SJSA1 (cell line): ENCODE results near the gene NECTIN2. TPM values are rescaled to one million over a fixed set of nuclear protein-coding genes. Genes with fewer than 3 reads are reported as not detected.

Source experiments
- DNase-seq, 2 experiments: peaks; one replicate each; pipeline ENCODE4 v3.0.0-alpha.2; 2015 to 2020; ENCODE audit warnings: low spot score in 2 of 2, low read depth in 1 of 2
- H3K27ac ChIP-seq: fragments of 250-450 bp; sonication (Bioruptor Pico); 2 replicates; pipeline ENCODE4 v1.5.1; 2020; ENCODE audit warnings: mild to moderate bottlenecking, moderate library complexity
- H3K27me3 ChIP-seq: fragments of 250-450 bp; sonication (Bioruptor Pico); replicated peaks from 2 replicates; pipeline ENCODE4 v1.5.1; 2020; ENCODE audit warnings: mild to moderate bottlenecking, moderate library complexity
- H3K36me3 ChIP-seq: fragments of 250-450 bp; sonication (Bioruptor Pico); 2 replicates; pipeline ENCODE4 v1.5.1; 2020; ENCODE audit warnings: mild to moderate bottlenecking
- H3K4me1 ChIP-seq: fragments of 250-450 bp; sonication (Bioruptor Pico); replicated peaks from 2 replicates; pipeline ENCODE4 v1.6.1; 2021; ENCODE audit warnings: mild to moderate bottlenecking
- H3K4me3 ChIP-seq: fragments of 250-450 bp; sonication (Bioruptor Pico); 2 replicates; pipeline ENCODE4 v1.5.1; 2020; ENCODE audit warnings: mild to moderate bottlenecking
- H3K9me3 ChIP-seq: fragments of 250-450 bp; sonication (Bioruptor Pico); replicated peaks from 2 replicates; pipeline ENCODE4 v1.5.1; 2020; ENCODE audit warnings: mild to moderate bottlenecking
- total RNA-seq: library from RNA; depleted of rRNA; stranded (reverse); fragments of >200 nt; shearing (Covaris generic); gene quantifications from 2 replicates; pipeline ENCODE4 v1.2.3, GENCODE V29; 2014; rRNA removed

Gene NECTIN2
- 246 and 273 TPM in 2 replicates for total RNA-seq

DNA sequence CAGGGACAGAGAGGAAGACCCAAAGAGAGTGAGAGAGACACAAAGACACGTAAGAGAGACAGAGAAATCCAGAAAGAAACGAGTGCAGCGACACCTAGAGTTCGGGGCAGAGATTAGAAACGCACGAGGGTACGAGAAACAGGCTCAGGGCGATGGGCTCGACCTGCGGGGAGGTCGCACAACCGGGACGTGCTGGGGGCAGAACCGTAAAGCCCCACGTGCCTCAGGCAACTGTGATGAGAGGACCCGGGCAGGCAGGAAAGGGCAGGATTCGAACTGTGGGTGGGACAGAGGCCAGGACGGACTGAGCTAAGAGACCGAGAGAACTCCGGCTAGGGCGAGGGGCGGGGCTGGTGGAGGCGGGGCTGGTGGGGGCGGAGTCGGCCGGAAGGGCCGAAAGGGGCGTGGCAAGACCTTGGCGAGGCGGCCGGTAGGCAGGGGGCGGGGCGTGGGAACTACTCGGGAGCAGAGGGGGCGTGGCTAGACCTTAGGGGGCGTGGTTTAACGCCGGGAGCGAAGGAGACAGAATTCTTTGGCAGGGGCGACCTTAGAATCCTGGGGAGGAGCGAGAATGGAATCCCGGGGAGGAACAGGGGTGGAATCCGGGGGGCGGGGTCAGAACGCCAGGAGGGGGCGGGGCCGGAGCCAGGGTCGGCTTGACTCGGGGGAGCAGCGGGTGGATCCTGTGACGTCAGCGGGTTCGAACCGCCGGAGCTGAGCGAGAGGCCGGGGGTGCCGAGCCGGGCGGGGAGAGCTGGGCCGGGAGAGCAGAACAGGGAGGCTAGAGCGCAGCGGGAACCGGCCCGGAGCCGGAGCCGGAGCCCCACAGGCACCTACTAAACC lies at the start of gene NECTIN2:
NECTIN2 (plus strand) TSS at position 686 of the 843 bp plus-strand sequence. CDS start 229 bp downstream, outside the sequence.
- Histone ChIP-seq H3K36me3 (peaks cover 44% of the 10 kb centered on the region), H3K27ac (peak within 1 kb of the TSS; percentile 99), H3K4me1 (peaks cover 46% of the 10 kb centered on the region), H3K4me3 (peak within 1 kb of the TSS; percentile 99), H3K27me3 (no peaks in the 10 kb centered on the region), H3K9me3 (no peaks in the 10 kb centered on the region)
- DNase-seq, result peak; percentile 98 to 100

DNA sequence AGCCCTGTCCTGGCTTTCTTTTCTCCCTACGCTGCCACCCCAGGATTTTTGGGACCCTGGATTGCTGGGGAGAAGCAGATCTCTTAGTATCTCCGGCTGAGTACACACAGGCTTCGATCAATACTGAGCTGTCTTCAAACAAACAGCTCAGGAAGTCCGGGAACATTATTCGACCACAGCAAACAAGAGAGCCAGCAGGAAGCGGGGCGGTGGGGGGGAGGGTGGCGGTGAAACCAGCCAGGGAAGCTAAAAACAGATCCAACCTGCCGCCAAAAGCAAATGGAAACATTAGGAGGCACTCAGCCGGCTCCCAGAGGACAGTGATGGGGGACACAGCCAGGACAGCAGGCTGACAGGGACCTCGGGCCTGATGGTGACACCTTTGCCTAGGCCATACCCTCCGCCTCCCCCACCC lies 49.4 kb upstream of the NECTIN2 start:
- H3K4me1 ChIP-seq, result peaks cover 34% of the 10 kb centered on the region
- H3K4me3 ChIP-seq, result no peak overlapping the region
- no peaks in the 10 kb centered on the region for H3K9me3 ChIP-seq
- no peaks in the 10 kb centered on the region for H3K27me3 ChIP-seq
- no peak overlapping the region; the same call in 1 of the 2 replicates for H3K27ac ChIP-seq
- H3K36me3 ChIP-seq, result no peaks in the 10 kb centered on the region
- DNase-seq, result no peak

DNA sequence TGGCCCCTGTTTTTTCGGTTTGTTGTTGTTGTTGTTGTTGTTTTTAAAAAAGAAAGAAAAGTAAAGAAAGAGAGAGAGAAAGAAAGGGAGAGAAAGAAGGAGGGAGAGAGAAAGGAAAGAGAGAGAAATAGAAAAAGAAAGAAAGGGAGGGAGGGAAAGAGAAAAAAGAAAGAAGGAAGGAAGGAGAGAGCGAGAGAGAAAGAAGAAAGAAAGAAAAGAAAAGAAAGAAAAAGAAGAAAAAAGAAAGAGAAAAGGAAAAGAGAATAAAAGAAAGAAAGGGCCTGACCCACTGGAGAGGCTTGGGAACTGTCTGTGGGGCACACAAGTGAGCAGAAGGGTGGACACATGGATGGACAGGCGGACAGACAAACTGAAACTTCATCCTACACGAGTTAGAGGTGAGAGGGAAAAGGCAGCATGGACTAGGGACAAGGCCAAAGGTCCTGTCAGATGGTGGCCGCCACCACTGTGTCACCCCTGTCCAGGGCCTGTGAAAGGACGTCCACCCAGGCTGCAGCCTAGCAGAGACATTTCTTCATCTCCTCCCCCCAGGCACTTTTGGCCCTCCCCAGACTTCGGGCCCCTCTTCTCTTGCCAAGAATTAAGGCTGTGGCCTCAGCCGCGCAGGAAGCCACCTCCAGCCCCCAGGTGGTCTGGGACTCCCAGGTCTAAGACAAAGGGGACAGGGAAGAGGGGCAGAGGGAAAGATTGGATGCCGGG lies 46.3 kb upstream of the NECTIN2 start:
- H3K4me3 ChIP-seq, result no peak overlapping the region
- H3K4me1 ChIP-seq, result peaks cover 34% of the 10 kb centered on the region
- H3K36me3 ChIP-seq, result no peaks in the 10 kb centered on the region
- no peaks in the 10 kb centered on the region for H3K27me3 ChIP-seq
- no peaks in the 10 kb centered on the region for H3K9me3 ChIP-seq
- H3K27ac ChIP-seq, result peak overlapping the region; percentile 27; the same call in 1 of the 2 replicates
- no peak for DNase-seq

DNA sequence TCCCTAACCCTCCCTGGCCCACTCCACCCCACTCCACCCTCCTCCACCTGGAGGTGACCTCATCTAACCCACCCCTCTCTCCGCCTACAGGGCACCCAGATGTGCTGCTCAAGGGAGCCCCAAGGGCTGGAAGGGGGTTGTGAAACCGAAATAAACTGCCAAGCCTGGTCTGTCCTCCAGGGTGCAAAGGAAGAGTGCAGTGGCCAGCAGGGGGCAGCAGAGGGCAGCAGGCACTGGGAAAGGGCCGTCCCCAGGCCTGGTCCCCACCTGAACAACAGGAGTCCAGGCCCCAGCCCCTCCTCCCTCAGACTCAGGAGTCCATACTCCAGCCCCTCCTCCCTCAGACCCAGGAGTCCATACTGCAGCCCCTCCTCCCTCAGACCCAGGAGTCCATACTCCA lies 45.6 kb upstream of the NECTIN2 start:
- H3K9me3 ChIP-seq, result no peaks in the 10 kb centered on the region
- peaks cover 34% of the 10 kb centered on the region for H3K4me1 ChIP-seq
- no peak overlapping the region for H3K4me3 ChIP-seq
- DNase-seq, result peak; percentile 71 to 89
- H3K27me3 ChIP-seq, result no peaks in the 10 kb centered on the region
- H3K27ac ChIP-seq, result no peak overlapping the region
- no peaks in the 10 kb centered on the region for H3K36me3 ChIP-seq

DNA sequence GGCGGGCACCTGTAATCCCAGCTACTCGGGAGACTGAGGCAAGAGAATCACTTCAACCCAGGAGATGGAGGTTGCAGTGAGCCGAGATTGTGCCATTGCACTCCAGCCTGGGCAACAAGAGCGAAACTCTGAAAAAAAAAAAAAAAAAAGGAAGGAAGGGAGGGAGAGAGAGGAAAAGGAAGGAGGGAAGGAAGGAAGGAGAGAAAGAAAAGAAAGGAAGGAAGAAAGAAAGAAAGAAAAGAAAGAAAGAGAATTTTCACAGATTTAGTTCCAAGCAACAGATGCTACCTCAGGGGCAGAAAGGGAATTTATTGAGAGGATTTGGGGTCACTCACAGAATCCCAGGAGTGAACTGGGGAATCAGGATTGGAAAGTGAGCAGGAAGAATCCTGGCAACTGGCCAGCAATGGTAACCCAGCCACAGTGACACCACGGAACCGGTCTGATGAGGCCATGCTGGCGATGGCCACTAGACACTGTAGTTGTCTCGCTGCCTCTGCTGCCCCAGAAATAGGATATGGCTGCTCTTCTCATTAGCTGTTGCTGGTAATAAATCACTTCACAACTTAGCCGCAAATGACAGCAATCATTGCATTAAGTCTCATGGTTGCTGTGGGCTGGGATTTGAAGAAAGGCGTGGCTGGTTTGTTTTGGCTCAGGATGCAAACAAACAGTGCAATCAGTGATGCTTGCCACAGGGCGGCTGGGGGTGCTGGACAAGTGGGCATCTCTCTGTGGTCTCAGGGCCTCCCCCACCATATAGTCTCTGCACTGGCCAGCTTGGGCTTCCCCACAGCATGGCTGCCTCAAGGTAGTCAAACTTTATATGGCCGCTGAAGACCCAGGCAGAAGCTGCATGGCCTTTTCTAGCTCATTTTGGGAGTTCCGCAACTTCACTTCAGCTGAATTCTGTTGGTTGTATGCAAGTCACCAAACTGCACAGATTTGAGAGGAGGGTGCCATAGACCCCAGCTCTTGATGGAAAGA lies 42.4 kb upstream of the NECTIN2 start:
- Histone ChIP-seq H3K4me3 (no peak overlapping the region), H3K27me3 (no peaks in the 10 kb centered on the region), H3K9me3 (no peaks in the 10 kb centered on the region), H3K27ac (no peak overlapping the region), H3K4me1 (peaks cover 36% of the 10 kb centered on the region), H3K36me3 (no peaks in the 10 kb centered on the region)
- no peak for DNase-seq

DNA sequence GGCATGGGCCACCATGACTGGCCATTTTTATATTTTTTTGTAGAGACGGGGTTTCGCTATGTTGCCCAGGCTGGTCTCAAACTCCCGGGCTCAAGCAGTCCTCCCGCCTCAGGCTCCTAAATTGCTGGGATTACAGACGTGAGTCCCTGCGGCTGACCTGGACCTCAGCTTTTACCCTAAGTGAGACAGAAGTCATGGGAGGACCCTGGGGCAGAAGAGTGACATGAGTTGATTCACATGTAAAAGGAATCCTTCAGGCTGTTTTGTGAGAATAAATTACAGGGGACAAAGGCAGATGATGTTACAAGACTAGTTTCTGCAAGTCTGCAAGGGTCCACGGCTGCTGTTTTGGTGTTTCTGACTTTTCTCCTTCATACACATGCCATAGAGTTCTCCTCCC lies 39.8 kb upstream of the NECTIN2 start:
- no peak for DNase-seq
- H3K36me3 ChIP-seq, result peaks cover 9% of the 10 kb centered on the region
- H3K4me3 ChIP-seq, result no peak overlapping the region
- H3K27me3 ChIP-seq, result no peaks in the 10 kb centered on the region
- H3K4me1 ChIP-seq, result peaks cover 34% of the 10 kb centered on the region
- H3K27ac ChIP-seq, result no peak overlapping the region
- H3K9me3 ChIP-seq, result no peaks in the 10 kb centered on the region

DNA sequence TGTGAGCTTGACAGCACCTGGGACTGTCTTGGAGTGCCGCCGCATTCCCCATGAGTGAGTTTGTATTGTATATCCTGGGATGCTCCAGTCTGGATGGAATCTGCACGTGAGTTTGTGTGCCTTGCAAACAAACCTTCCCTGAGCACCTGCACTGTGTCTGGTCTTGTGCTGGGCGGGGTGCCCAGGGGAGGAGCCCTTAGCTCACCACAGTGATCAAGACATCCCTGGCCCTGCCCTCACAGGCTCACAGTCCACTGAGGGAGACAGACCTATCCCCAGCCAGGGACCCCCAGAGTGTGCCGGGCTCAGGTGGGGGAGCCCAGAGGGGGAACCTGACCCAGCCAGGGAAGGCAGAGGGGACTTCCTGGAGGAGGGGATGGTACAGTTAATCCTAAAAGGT lies 38.9 kb upstream of the NECTIN2 start:
- H3K4me1 ChIP-seq, result peaks cover 34% of the 10 kb centered on the region
- DNase-seq, result no peak
- H3K4me3 ChIP-seq, result no peak overlapping the region
- H3K27me3 ChIP-seq, result no peaks in the 10 kb centered on the region
- peak overlapping the region; percentile 82; the same call in 1 of the 2 replicates for H3K27ac ChIP-seq
- no peaks in the 10 kb centered on the region for H3K9me3 ChIP-seq
- peaks cover 18% of the 10 kb centered on the region for H3K36me3 ChIP-seq

DNA sequence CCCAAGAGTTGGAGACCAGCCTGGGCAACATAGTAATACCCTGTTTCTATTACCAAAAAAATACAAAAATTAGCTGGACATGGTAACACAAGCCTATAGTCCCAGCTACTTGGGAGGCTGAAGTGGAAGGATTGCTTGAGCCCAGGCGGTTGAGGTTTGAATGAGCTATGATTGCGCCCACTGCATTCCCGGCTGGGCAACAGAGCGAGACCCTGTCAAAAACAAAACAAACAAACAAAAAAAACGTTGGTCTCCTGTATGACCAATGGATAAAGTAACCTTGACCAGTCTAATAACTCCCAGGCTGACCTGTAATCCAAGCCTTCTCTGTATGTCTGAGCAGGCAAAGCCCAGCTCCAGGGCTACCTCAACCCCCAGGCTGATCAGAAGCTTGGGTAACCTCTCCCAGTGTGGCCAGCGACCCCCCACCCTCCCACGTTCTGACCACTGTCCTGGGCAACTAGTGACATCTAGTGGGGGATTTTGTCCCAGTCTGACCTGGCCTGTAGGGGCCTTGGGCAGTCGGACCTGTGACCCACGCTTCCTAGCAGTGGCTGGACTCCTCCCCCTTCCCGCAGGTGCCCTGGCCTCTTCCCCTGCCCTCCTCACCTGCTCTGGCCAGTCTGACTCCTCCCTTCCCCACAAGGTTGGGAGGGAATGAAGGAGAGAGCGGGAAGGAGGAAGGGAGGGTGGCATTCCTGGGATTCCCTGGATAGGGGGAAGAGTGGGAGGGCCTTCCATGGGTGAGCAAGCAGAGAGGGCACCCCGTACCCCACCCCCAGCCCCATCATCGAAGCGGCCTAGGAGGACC lies 38.2 kb upstream of the NECTIN2 start:
- H3K9me3 ChIP-seq, result no peaks in the 10 kb centered on the region
- H3K27ac ChIP-seq, result peak overlapping the region; percentile 82
- H3K4me1 ChIP-seq, result peaks cover 34% of the 10 kb centered on the region
- H3K4me3 ChIP-seq, result peak overlapping the region; percentile 76; the same call in 1 of the 2 replicates
- peaks cover 23% of the 10 kb centered on the region for H3K36me3 ChIP-seq
- peak; percentile 79 to 82 for DNase-seq
- H3K27me3 ChIP-seq, result no peaks in the 10 kb centered on the region

DNA sequence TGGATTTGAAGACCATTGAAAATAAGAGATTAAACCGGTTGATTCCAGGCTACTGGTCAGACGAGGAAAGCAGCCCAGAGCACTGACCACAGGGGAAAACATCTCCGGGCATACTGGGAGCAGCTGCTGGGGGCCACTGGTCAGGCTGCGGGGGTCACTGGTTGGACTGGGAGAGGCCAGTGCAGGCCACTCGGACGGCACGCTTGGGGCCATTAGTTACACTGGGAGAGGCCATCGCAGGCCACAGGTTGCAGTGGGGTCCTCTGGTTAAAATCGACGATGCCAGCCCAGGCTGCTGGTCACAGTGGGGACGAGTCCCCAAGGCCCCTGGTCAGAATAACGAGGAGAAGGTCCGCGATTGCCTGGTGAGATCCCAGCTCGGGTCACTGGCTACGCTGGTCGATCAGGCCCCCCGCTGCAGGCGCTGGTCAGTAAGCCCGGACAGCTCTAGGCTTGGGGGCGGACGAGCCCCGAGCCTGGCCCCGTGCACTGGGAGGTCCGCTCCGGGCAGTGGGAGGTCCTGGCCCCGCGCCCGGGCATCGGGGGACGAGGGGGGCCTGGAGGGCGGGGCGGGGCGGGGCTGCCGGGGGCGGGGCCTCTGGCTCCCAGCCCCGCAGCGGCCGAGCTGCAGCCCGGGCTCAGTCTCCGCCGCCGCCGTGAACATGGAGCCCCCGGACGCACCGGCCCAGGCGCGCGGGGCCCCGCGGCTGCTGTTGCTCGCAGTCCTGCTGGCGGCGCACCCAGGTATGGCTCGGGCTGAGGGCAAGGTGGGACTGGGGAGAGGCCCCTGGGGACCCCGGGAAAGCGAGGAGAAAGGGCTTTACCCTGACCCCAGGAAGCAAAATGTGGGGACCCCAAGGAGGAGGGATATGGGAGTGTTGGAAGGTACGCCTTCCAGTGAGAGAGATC lies 37.4 kb upstream of the NECTIN2 start, which contains the start of gene BCAM:
BCAM (plus strand) TSS at position 641 of the 909 bp plus-strand sequence; CDS start at position 663, 22 bp downstream.
- Histone ChIP-seq H3K27me3 (no peaks in the 10 kb centered on the region), H3K4me3 (peak within 1 kb of the TSS; percentile 76), H3K4me1 (peaks cover 34% of the 10 kb centered on the region), H3K9me3 (no peaks in the 10 kb centered on the region), H3K36me3 (peaks cover 32% of the 10 kb centered on the region), H3K27ac (peak within 1 kb of the TSS; percentile 82)
- DNase-seq, result peak; percentile 80 to 89

DNA sequence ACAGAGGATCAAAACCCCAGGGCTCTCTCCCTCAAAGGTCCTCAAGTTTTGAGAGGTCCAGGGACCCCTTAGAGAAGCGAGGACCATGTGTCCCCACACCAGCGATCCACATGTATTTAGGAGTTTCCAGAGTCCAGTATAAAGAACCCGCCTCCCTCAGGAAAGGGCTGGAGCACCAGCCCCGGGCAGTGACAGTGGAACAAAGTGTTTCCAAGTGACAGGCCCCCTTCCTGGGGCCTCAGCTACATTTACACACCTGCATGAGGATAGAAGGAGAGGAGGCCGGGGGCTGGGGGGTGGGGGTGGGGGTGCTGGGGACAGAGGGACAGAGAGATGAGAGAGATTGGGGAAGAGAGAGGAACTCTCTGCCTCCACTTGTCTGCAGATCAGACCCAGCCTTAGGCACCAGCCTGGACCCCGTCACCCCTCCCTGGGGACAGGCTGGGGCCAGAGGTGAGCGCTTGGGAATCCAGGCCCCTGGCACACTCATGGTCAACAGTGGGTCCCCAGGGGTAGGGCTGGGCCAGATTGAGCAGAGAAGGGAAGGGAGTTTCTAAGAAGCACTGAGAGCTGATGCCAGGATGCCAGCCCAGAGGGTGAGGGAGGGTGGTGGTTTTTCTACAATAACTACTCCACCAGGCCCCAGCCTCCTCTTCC lies 36.4 kb upstream of the NECTIN2 start:
- Histone ChIP-seq H3K9me3 (no peaks in the 10 kb centered on the region), H3K36me3 (peaks cover 42% of the 10 kb centered on the region), H3K27ac (no peak overlapping the region), H3K4me1 (peaks cover 34% of the 10 kb centered on the region), H3K4me3 (peak overlapping the region; percentile 76), H3K27me3 (no peaks in the 10 kb centered on the region)
- no peak for DNase-seq
